HG03460 (cell line): Measurements from ENCODE around the gene SCNN1B.
"Not testable (repeated sequence)": the region's sequence is repeated elsewhere in the genome, so short reads cannot be mapped to it uniquely, and the experiment has no call there.

Source experiments
- ATAC-seq: cut with Tn5 transposase; IDR thresholded peaks from one replicate; pipeline ENCODE4 v1.9.1; 2021; ENCODE audit not compliant: unreplicated experiment

Gene SCNN1B

GRCh38 chr16:23302045-23302956 lies at the start of gene SCNN1B:
TSS of gene SCNN1B (plus strand) at chr16:23302302. CDS start at chr16:23348600, 46,298 bp downstream.
- ATAC-seq, result no peak

GRCh38 chr16:23252310-23252709 lies 49.8 kb upstream of the SCNN1B start:
- ATAC-seq, result no peak

- not testable (repeated sequence) for ATAC-seq
Observed at GRCh38 chr16:23253650-23254049, 48.5 kb upstream of the SCNN1B start.

- no peak for ATAC-seq
Observed at GRCh38 chr16:23254338-23254737, 47.8 kb upstream of the SCNN1B start.

- ATAC-seq, result no peak
Observed at GRCh38 chr16:23255000-23255399, 47.1 kb upstream of the SCNN1B start.

- no peak for ATAC-seq
Observed at GRCh38 chr16:23256440-23256839, 45.7 kb upstream of the SCNN1B start.

GRCh38 chr16:23257682-23258081 lies 44.4 kb upstream of the SCNN1B start:
- ATAC-seq, result no peak

- ATAC-seq, result no peak
Observed at GRCh38 chr16:23258919-23259237, 43.2 kb upstream of the SCNN1B start.

GRCh38 chr16:23267647-23268046 lies 34.5 kb upstream of the SCNN1B start:
- no peak for ATAC-seq

- no peak for ATAC-seq
Observed at GRCh38 chr16:23268561-23268960, 33.5 kb upstream of the SCNN1B start.

GRCh38 chr16:23269248-23269953 lies 32.7 kb upstream of the SCNN1B start:
- no peak for ATAC-seq

GRCh38 chr16:23270654-23271053 lies 31.4 kb upstream of the SCNN1B start:
- no peak for ATAC-seq

- ATAC-seq, result no peak
Observed at GRCh38 chr16:23274968-23275367, 27.1 kb upstream of the SCNN1B start.

- no peak for ATAC-seq
Observed at GRCh38 chr16:23276821-23277220, 25.3 kb upstream of the SCNN1B start.

GRCh38 chr16:23278031-23278430 lies 24.1 kb upstream of the SCNN1B start:
- no peak for ATAC-seq

- ATAC-seq, result no peak
Observed at GRCh38 chr16:23279721-23280153, 22.4 kb upstream of the SCNN1B start.

GRCh38 chr16:23280483-23280967 lies 21.6 kb upstream of the SCNN1B start:
- no peak for ATAC-seq

GRCh38 chr16:23282568-23282967 lies 19.5 kb upstream of the SCNN1B start:
- ATAC-seq, result no peak

GRCh38 chr16:23283571-23283970 lies 18.5 kb upstream of the SCNN1B start:
- no peak for ATAC-seq

- ATAC-seq, result no peak
Observed at GRCh38 chr16:23284584-23284983, 17.5 kb upstream of the SCNN1B start.

- ATAC-seq, result no peak
Observed at GRCh38 chr16:23286131-23286532, 16.0 kb upstream of the SCNN1B start.

GRCh38 chr16:23288209-23288608 lies 13.9 kb upstream of the SCNN1B start:
- ATAC-seq, result no peak
